Cardiac fibroblast (primary cell): ENCODE results near the gene CYTH3.

Experiments used
- DNase-seq, 2 donors: peaks; one replicate each; pipeline versions ENCODE4 v3.0.0 to v3.0.0-alpha.2; 2010; ENCODE audit warnings: low read depth in 2 of 2
- H3K4me3 ChIP-seq, 2 donors: replicated peaks in 1 of 2; 1 replicate in 1 of 2; 2 replicates in 1 of 2; pipeline ENCODE4 v1.5.1; 2011; ENCODE audit warnings: low read depth in 2 of 2, low read length in 2 of 2, mild to moderate bottlenecking in 2 of 2, moderate library complexity in 1 of 2
- CTCF ChIP-seq: IDR thresholded peaks from one replicate; pipeline ENCODE4 v1.5.1; 2011; ENCODE audit warnings: low read depth, mild to moderate bottlenecking, low read length, inconsistent platforms

The CYTH3 gene

GRCh38 chr7:6182993-6183392, 89.4 kb downstream of the CYTH3 start:
- DNase-seq: no peak
- H3K4me3 ChIP-seq: no peak overlapping the region
- TF ChIP-seq CTCF: no peak

- no peak for TF ChIP-seq CTCF
- H3K4me3 ChIP-seq: no peak overlapping the region
- no peak for DNase-seq
Measured at GRCh38 chr7:6181136-6181535, 91.3 kb downstream of the CYTH3 start.

- no peak overlapping the region for H3K4me3 ChIP-seq
- TF ChIP-seq CTCF: no peak
- DNase-seq: no peak
Measured at GRCh38 chr7:6180344-6180725, 92.1 kb downstream of the CYTH3 start.

GRCh38 chr7:6179620-6180343, 92.6 kb downstream of the CYTH3 start:
- no peak for DNase-seq

GRCh38 chr7:6178298-6179029, 94.0 kb downstream of the CYTH3 start:
- no peak overlapping the region for H3K4me3 ChIP-seq
- no peak for DNase-seq
- no peak for TF ChIP-seq CTCF

More at GRCh38 chr7:6179620-6180343, 92.6 kb downstream of the CYTH3 start:
- no peak for TF ChIP-seq CTCF
- no peak overlapping the region for H3K4me3 ChIP-seq

- no peak overlapping the region for H3K4me3 ChIP-seq
- peak; percentile 77 to 82 for DNase-seq
- TF ChIP-seq CTCF: no peak
Measured at GRCh38 chr7:6175645-6176044, 96.8 kb downstream of the CYTH3 start.
